Esophagus squamous epithelium (tissue), 4 donors: ENCODE measurements around the gene LTBP1.

Experiments
- CTCF ChIP-seq, 6 experiments: fragments of 450-650 bp in 4 of 6; fragments of 200-600 bp in 2 of 6; sonication (generic) in 2 of 6; IDR thresholded peaks; one replicate each; pipeline ENCODE4 v1.5.1; 2016 to 2019; ENCODE audit warnings: antibody characterized with exemption in 6 of 6, mild to moderate bottlenecking in 4 of 6, moderate library complexity in 4 of 6
- POLR2A ChIP-seq, 4 donors: fragments of 450-650 bp; IDR thresholded peaks; one replicate each; pipeline ENCODE4 v1.6.1; 2017; ENCODE audit warnings: antibody characterized with exemption in 4 of 4, mild to moderate bottlenecking in 4 of 4, moderate library complexity in 3 of 4

GRCh38 chr2:33365264-33365970, 418.7 kb downstream of the LTBP1 start:
- TF ChIP-seq POLR2A (IDR thresholded peaks at IDR 0.05), result no peak
- TF ChIP-seq CTCF (IDR thresholded peaks at IDR 0.05), result no peak
